Esophagus squamous epithelium (tissue), 4 donors: ENCODE measurements around the gene WLS.

Experiments
- POLR2A ChIP-seq, 4 donors: fragments of 450-650 bp; IDR thresholded peaks; one replicate each; pipeline ENCODE4 v1.6.1; 2017; ENCODE audit warnings: antibody characterized with exemption in 4 of 4, mild to moderate bottlenecking in 4 of 4, moderate library complexity in 3 of 4
- TF ChIP-seq, protein P1 (sequence below), 6 experiments: fragments of 450-650 bp in 4 of 6; fragments of 200-600 bp in 2 of 6; sonication (generic) in 2 of 6; IDR thresholded peaks; one replicate each; pipeline ENCODE4 v1.5.1; 2016 to 2019; ENCODE audit warnings: antibody characterized with exemption in 6 of 6, mild to moderate bottlenecking in 4 of 6, moderate library complexity in 4 of 6

- TF ChIP-seq, protein P1, sequence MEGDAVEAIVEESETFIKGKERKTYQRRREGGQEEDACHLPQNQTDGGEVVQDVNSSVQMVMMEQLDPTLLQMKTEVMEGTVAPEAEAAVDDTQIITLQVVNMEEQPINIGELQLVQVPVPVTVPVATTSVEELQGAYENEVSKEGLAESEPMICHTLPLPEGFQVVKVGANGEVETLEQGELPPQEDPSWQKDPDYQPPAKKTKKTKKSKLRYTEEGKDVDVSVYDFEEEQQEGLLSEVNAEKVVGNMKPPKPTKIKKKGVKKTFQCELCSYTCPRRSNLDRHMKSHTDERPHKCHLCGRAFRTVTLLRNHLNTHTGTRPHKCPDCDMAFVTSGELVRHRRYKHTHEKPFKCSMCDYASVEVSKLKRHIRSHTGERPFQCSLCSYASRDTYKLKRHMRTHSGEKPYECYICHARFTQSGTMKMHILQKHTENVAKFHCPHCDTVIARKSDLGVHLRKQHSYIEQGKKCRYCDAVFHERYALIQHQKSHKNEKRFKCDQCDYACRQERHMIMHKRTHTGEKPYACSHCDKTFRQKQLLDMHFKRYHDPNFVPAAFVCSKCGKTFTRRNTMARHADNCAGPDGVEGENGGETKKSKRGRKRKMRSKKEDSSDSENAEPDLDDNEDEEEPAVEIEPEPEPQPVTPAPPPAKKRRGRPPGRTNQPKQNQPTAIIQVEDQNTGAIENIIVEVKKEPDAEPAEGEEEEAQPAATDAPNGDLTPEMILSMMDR (IDR thresholded peaks at IDR 0.05): no peak
- no peak for TF ChIP-seq POLR2A (IDR thresholded peaks at IDR 0.05)
Measured at GRCh38 chr1:68142461-68142860, 89.9 kb downstream of the WLS start.
